HG03520 (cell line): ENCODE results near the gene HID1.
"Not testable (repeated sequence)": the region's sequence is repeated elsewhere in the genome, so short reads cannot be mapped to it uniquely, and the experiment has no call there.

Source experiments
- ATAC-seq: cut with Tn5 transposase; IDR thresholded peaks from one replicate; pipeline ENCODE4 v1.9.1; 2021; ENCODE audit warnings: mild to moderate bottlenecking, moderate library complexity; ENCODE audit not compliant: unreplicated experiment

Gene HID1

DNA sequence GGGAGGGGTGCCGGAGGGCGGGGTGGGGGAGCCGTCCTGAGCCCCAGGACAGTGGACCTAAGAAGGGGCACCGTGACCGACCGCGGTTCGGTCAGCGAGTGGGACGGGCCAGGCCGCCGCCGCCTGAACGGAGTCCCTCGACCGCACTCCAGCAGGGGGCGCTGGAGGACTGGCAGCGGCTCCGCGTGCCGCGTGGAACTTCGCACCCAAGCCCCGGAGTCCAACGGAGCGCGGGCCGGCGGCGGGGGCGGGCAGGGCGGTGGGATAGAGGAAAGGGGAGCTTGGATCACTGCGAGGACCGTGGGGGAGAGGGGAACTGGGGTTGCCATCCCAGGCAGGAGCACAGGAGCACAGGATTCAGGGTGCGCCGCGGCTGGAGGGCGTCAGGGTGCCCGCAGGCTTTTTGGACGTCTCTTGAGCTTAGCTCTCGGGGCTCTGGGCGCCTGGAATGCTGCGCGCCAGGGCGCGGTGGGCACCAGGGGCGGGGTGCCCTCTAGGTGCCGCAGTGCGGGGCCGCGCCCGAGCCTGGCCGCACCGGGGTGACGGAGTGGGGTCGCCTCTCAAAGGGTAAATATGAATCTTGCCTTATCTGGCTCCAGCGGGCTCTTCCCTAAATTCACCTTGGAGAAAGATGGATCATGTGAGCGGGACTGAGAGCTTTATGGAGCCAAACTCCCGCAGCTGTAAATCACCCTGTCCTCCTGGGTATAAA, 48.9 kb downstream of the HID1 start:
- no peak for ATAC-seq

DNA sequence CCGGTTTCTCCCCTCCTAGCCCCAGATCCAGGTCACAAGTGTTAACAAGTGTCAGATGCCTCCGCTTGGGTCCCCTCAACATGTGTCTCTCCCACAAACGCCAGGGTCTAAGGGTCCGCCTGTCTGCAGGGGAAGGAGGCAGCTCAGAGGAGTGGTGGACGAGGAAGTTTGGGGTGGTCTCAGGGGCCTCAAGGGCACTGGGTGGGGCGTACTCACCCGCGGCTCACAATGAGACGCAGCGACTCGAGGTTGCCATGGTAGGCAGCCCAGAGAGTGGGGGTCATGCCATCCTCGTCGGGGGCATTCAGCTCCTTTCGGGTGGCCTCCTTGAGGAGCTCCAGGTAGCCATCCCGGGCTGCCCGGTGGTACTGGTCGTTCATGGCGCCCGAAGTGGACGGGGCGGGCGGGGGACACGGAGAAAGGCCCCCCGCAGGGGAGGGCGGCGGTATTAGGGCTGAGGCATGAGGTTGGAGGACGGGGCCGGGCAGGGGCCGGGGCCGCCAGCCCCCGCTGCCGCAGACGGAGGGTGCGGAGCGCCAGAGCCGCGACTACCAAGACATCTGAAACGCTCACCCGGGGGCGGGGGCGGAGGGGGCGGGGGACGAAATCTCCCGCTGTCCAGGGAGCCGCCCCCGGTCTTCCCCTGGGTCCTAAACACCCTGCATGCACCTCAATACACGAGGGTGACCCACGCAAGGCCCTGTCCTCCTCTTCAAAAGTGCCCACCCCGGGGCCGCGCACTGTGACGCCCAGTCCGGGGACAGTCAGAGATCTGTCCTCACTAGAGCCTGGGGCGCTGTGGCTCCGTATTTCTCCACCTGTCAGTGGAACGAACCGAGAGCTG, 49.6 kb downstream of the HID1 start, which contains the start of gene USH1G:
TSS of gene USH1G (minus strand) at position 562 of the 844 bp plus-strand sequence. CDS start at position 380, 182 bp downstream.
- ATAC-seq: no peak

DNA sequence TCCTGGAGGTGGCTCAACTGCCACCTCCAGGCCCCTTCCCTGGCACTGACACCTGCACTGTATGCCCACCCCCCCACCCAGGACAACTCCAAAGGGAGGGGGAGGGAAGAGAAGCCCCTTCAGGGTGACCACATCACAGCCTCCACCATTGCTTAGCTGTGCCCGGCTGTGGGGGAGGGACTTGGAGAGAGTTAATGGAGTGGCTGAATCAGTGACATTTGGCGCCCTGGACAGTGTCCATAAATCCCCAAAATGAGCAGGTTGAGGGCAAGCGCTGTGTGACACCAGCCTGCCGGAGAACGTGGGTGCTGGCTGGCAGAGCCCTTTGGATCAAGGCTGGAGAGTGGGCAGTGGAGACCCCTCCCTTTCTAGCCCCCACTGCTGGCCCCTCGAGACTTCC, 50.4 kb downstream of the HID1 start:
- no peak for ATAC-seq

DNA sequence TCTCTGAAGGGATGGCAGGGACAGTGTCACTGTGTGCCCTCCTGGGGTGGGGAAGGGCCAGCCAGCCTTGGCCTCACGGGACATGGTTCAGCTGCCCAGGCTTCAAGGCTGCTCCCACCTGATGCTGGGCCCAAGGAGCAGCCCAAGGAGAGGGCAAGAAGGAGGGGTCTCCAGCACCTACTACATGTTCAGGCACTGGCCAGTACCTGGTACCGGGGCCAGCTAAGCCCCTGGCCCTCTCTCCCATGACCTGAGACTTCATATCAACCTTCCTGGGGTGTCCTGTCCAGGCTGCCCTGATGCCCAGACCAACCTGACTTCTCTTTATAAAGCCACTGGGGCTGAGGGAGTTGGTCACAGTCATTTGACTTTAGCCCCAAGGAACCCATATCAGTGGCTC, 50.8 kb downstream of the HID1 start:
- ATAC-seq: no peak

DNA sequence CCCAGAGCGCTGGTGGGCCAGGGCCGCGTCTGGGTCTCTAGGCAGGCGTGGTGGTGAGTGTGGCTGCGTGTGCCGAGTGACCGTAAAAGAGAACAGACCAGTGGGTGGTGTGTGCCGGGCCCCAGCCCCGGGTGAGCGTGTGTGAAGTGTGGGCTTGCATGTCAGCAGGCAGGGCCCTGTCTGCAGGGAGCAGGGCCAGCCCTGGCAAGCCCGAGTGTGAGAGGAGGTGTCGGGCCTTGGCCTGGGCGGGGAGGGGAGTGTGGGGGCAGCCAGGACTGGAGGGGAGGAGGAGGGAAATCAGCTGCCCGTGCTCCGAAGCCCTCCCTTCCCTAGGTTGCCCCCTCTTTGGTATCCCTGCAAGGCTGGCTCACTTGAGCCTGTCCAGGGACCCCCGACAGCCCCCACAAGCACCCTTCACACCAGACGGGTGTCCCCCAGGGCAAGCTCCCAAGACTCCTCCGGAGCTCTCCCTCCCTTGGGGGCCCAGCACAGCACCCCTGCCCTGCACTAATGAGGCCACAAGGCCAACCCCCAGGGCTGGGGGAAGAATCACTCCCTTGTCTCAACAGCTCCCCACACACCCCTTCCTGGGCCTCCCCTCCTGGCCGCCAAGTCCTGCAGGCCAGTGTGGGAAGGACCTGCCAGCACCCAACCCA, 51.4 kb downstream of the HID1 start:
- ATAC-seq: no peak

DNA sequence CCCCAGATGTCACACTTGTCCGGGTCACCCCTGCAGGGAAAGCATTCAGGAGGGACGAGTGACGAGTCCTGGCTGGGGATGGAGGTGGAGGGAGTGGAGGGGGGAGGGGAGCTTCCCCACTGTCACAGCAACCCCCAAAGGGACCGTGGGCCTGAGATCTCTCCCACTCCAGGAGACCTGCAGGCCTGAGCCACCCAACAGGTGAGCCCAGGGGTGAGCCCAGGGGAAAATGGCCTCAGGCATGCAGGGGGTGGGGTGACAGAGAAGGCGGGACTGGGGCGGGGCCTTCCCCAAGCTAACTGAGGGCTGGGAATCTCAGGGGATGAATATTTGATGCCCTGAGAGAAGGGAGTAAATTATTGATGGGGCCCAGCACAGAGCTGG, 51.9 kb downstream of the HID1 start:
- no peak for ATAC-seq

DNA sequence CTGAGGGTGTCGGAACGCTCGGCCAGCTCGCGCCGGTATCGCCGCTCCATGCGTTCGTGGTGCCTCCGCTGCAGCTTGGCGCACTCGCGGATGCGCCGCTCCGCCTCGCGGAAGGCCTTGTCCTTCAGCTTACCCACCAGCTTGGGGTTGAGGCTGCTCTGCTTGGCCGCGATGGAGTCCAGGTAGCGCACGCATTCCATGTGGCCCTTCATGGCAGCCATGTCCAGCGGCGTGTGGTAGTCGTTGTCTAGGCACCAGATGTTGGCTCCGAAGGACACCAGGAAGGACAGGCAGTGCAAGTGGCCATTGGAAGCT, 52.3 kb downstream of the HID1 start:
- ATAC-seq: no peak

DNA sequence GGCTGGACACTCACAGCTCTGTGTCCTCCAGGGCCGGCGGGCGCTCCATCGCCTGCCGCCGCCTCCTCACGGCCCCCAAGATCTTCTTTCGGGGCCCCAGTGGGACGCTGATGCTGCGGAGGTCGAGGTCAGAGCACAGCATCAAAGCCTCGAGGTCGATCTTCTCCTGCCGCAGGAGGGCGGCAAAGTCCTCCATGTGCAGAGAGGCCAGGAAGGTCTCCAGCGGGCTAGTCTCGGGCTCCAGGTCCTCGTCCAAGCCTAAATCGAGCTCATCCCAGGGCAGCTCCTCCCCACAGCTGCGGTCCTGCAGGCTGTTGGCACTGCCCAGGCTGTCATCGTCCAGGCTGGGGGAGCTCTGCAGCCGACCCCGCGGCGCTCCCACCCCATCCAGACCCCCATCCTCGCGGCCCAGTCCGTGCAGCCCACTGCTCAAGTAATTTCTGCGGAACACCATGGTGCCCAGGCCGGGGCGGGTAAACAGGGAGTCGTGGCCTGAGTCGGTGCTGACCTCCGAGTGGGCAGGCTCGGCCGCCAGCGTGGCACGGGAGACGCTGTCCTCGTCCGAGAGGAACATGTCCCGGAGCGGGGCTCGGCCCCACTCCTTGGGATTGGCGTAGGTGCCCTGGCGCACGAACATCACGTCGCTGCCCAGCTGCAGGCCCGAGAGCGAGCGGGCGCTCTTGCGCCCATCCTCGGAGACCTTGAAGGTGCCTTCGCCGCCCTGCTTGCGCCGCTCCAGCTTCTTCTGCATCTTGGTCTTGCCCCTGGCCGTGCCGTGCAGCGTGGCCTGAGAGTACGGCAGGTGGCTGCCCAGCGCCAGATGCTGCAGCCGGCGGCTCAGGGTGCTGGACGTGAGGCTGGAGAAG, 52.9 kb downstream of the HID1 start:
- ATAC-seq: no peak

DNA sequence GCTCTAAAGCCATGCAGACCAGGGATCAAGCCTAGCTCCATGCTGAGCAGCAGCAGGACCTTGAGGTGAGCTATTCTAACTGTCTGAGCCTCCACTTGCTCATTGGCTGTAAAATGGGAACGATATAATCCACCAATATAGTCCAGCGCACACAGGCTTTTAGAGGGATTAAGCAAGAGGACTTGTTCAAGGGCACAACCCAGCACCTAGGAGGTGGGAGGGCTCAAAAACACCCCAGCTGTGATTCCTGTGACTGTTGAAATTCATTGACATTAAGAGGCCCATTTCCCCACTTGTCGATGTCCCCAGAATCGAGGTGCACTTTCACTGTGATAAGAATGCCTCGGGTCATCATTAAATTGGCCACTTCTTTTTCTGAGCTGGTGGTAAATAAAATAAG, 53.7 kb downstream of the HID1 start:
- no peak for ATAC-seq

DNA sequence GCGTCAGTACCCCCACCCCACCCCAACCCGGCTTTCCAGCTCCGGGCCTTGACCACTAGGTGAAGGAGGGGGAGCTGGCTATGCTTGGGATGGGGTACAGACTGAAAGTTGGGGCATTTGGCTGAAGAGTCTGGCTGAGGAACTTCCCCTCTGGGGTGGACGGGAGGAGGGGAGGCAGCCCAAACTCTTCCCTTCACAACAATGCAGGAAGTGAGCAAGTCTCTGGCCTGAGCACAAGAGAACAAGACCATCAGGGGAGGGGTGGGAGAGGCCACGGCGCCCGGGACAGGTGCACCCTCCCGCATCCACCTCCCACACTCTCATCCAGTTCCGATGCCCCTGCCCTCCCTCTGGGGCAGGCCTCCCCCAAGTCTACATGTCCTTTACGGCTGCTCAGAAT, 55.1 kb downstream of the HID1 start:
- no peak for ATAC-seq

DNA sequence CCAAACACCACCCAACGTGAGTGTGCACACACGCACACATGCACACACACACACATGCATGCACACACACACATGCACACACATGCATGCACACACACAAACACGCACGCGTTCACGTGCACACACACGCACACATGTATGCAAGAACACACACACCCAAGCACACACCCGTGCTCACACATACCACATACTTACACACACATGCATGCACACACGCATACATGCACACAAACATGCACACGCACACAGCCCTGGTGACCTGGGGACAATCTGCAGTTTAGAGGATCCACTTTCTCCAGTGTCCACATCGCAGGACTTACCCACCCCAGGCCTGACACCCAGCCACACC, 55.7 kb downstream of the HID1 start:
- no peak for ATAC-seq

DNA sequence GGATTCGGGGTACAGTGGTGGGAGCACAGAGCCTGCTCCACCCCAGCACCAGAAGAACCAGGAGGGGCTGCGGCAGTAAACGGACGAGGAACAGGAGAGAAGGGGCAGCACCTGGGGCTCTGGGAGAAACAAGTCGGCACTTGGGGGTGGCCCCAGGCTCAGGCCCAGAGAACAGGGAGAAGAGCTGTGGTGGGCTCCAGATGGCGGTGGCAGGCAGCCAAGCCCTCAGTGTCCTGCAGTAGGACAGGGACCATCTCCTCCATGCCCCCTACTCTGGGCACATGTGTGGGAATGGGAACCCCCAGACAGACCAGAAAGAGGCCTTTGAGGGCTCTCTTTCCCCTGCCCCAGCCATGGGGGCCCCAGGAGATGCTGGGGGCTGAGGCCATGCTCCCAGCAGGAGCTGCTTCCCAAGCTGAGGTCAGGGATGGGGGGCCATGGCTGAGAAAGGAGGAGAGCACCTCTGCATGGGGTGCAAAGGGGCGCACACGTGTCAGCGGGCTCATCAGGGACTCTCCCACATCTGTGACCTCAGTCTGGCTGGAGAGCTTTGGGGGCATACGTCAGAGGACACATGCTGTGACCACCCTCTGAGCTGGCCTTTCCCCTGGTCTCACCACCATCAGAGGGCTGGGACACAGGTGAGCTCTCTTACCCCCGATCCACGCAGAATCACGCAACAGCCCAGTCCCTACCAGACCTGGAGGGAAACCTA, 56.3 kb downstream of the HID1 start:
- no peak for ATAC-seq

DNA sequence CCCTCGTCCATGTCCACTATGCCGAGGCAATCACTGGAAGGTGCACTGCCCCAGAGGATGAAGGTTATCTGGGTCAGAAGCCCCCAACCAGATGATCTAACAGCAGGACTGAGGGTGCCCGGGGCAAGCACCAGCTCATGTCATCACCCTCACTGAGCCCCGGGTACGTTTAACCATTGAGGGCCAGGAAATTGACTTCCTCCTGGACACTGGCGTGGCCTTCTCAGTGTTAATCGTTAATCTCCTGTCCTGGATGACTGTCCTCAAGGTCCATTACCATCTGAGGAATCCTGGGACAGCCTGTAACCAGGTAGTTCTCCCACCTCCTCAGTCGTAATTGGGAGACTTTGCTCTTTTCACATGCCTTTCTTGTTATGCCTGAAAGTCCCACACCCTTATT, 61.1 kb downstream of the HID1 start:
- not testable (repeated sequence) for ATAC-seq

DNA sequence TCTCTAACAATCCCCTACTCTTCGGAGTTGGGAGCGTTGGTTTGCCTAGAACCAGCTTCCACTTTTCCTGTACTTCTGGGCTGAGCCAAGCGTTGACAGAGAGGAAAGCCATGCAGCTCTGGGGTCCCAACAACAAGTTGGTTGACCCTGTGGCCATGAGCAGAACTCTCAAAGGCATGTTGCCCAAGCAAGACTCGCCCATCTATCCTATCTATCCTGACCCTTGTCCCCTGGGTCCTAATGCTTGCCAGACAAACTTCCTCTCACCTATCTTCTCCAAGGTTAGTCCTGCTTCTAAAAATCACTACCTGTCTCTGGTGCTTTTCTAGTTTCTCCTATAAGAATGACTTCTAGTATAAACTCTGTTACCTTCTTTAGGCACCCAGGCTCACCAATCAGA, 63.5 kb downstream of the HID1 start:
- not testable (repeated sequence) for ATAC-seq

DNA sequence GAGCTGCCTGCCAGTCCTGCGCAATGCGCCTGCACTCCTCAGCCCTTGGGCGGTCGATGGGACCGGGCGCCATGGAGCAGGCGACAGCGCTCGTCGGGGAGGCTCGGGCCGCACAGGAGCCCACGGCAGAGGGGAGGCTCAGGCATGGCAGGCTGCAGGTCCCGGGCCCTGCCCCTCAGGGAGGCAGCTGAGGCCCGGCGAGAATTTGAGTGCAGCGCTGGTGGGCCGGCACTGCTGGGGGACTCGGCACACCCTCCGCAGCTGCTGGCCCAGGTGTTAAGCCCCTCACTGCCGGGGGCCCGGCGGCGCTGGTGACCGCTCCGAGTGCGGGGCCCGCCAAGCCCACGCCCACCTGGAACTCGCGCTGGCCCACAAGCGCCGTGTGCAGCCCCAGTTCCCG, 65.5 kb downstream of the HID1 start:
- ATAC-seq: no peak

DNA sequence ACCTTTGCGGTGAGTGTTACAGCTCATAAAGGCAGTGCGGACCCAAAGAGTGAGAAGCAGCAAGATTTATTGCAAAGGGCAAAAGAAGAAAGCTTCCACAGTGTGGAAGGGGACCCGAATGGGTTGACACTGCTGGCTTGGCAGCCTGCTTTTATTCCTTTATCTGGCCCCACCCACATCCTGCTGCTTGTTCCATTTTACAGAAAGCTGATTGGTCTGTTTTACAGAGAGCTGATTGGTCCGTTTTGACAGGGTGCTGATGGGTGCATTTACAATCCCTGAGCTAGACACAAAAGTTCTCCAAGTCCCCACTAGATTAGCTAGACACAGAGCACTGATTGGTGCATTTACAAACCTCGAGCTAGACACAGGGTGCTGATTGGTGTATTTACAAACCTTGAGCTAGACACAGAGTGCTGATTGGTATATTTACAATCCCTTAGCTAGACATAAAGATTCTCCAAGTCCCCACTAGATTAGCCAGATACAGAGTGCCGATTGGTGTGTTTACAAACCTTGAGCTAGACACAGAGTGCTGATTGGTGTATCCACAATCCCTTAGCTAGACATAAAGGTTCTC, 66.3 kb downstream of the HID1 start:
- not testable (repeated sequence) for ATAC-seq

DNA sequence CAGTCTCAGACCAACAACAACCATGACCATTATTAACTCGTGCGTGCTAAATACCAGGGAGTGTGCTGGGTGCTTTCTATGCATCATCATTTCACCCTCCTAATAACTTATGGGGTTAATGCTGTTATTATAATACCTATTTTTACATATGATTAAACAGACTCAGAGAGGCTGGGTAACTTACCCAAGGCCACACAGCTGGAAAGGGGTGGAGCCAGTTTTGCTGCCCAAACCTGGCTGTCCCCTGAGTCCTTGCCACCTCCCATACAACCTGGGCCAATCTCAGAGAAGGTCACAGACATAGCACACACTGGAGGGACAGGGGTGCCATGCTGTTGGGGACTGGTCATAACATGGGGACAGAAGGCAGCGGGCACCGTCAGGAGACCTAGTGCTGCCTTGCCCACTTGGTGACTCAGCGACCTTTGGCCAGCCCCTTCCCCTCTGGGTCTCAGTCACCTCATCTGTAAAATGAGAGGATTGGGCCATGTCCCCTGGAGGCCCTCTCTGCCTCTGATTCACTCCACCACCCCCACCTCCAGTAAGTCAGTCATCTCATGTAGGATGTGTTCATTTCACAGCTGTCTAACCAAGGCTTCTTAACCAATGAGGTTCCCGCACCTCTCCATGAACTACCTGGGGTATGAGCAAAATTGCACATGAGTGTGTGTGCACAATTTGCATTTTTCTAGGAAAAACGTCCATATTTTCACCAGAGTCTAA, 67.7 kb downstream of the HID1 start:
- no peak for ATAC-seq

DNA sequence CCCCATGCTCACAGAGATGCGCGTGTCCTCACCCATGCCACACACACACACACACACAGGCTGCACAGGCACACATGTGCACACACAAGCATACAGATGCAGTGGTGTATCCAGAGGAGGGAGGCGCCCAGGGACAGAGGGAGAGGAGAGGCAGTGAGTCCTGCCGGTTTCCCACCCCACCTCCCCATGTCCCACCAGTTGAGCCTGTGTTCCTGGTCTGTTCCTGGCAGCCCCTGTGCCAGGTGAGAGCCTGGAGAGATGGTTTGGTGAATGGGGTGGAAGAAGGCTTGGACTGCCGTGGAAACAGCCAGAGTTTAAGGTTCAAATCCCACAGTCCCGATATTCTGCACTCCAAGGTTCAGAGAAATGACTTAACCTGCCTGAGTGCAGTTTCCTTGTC, 68.9 kb downstream of the HID1 start:
- ATAC-seq: no peak

DNA sequence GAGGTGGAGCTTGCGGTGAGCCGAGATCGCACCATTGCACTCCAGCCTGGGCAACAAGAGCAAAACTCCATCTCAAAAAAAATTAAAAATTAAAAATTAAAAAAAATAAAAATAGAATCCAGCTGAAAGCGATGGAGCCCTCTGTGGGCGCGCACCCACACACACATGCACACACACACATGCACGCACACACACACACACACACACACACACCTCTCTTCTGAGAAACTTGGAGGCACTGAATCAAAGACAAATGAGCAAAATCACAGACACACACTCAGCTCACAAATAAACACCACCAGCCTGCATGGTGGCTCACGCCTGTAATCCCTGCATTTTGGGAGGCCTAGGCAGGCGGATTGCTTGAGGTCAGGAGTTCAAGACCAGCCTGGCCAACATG, 69.5 kb downstream of the HID1 start:
- ATAC-seq: no peak
